Heart right ventricle (tissue), 16 donors: Measurements from ENCODE around the gene BCKDHB. TPM values are rescaled to one million over a fixed set of nuclear protein-coding genes. Genes with fewer than 3 reads are reported as not detected.
"Not testable (repeated sequence)": the region's sequence is repeated elsewhere in the genome, so short reads cannot be mapped to it uniquely, and the experiment has no call there.

Source experiments
- ATAC-seq, 8 donors: fragments of 200-7000 bp; cut with Tn5 transposase; one replicate each; pipeline ENCODE4 v1.9.1; 2020; ENCODE audit warnings: mild to moderate bottlenecking in 8 of 8, moderate library complexity in 8 of 8, moderate number of reproducible peaks in 1 of 8
- DNase-seq, 2 donors: peaks; one replicate each; pipeline ENCODE4 v3.0.0-alpha.2; 2020
- H3K27ac ChIP-seq, 10 donors: fragments of 200-600 bp; sonication (generic) in 2 of 10; one replicate each; pipeline versions ENCODE4 v1.5.0 to v1.8.0; 2020 to 2022; ENCODE audit warnings: mild to moderate bottlenecking in 3 of 10
- H3K27me3 ChIP-seq, 7 donors: fragments of 200-600 bp; one replicate each; pipeline ENCODE4 v1.8.0; 2021 to 2022; ENCODE audit warnings: mild to moderate bottlenecking in 2 of 7
- H3K36me3 ChIP-seq, 9 donors: fragments of 200-600 bp; sonication (generic) in 1 of 9; one replicate each; pipeline versions ENCODE4 v1.5.0 to v1.8.0; 2020 to 2022; ENCODE audit warnings: mild to moderate bottlenecking in 2 of 9
- H3K4me1 ChIP-seq, 9 donors: fragments of 200-600 bp; sonication (generic) in 1 of 9; one replicate each; pipeline versions ENCODE4 v1.5.0 to v1.8.0; 2020 to 2022; ENCODE audit warnings: mild to moderate bottlenecking in 4 of 9
- H3K4me3 ChIP-seq, 10 donors: fragments of 200-600 bp; sonication (generic) in 2 of 10; one replicate each; pipeline versions ENCODE4 v1.5.0 to v1.8.0; 2020 to 2022; ENCODE audit warnings: mild to moderate bottlenecking in 7 of 10, moderate library complexity in 2 of 10
- H3K9me3 ChIP-seq, 11 donors: fragments of 200-600 bp in 10 of 11; sonication (generic) in 2 of 11; one replicate each; pipeline versions ENCODE4 v1.5.0 to v1.8.0; 2013 to 2022; ENCODE audit warnings: mild to moderate bottlenecking in 2 of 11, control low read depth in 1 of 11, moderate library complexity in 1 of 11
- CTCF ChIP-seq, 9 donors: fragments of 200-600 bp; sonication (generic) in 2 of 9; IDR thresholded peaks; one replicate each; pipeline versions ENCODE4 v1.5.0 to v1.8.0; 2021 to 2022; ENCODE audit warnings: antibody characterized with exemption in 9 of 9, mild to moderate bottlenecking in 5 of 9, moderate library complexity in 1 of 9
- WGBS, 2 donors: extraction: QIAGEN DNeasy Blood & Tissue Kit; methylation state at CpG; one replicate each; pipeline ENCODE4 v1.1.7; 2013; ENCODE audit warnings: inconsistent platforms in 1 of 2; 5-methylcytosine and 5-hydroxymethylcytosine counted together
- intact Hi-C, 10 donors: fragments of 100-400 bp; cut with DNase I; formaldehyde crosslinking; loops; one replicate each; pipeline versions ENCODE4 v1.11.1 to v1.14.2; 2022
- polyA plus RNA-seq, 2 donors: library from polyadenylated mRNA; stranded (reverse); fragments of 200-250 nt; gene quantifications; one replicate each; pipeline ENCODE4 v1.2.3, GENCODE V29; 2013
- total RNA-seq, 10 donors: library from RNA; stranded (reverse); fragmentation: NEBNext Ultra II Directional in 3 of 10; extraction: Animal tissue kit (Norgen Biotek cat#: 25700) in 3 of 10; gene quantifications; one replicate each; pipeline versions ENCODE4 v1.2.1 to v1.2.4, GENCODE V29; 2021 to 2023
- donor health status: Arrhythmogenic right ventricular cardiomyopathy.
- donor health status: ischemic (EF 13 %, LVEDD 7.1; RV severe dilation, severe dysfunction).
- donor health status: healthy with polysubstance abuse.
- donor health status: DM: no; HTN: yes; CAD: no.
- donor health status: DM: no; HTN: no; CAD: no.
- donor health status: ischemic (EF 25% LVEDD 6.9; RV normal size, moderate dysfunction).
- donor health status: ischemic (EF 25% LVEDD 5.7; RV mildly dilated, moderate dysfunction).
- donor health status: healthy.
- donor health status: DM: yes; HTN: yes; CAD: no.
- donor health status: Ischemic cardiomyopathy.
- donor health status: ischemic (EF 35%, LVEDD 5.7; RV mildly dilated, moderate dysfunction).
- donor health status: nonischemic (EF 11% LVEDD 7.7; RV severe dilation, severe dysfunction).
- donor health status: DM: yes; HTN: yes; CAD: no.
- donor health status: PGD.
- donor health status: ischemic (EF 29% LVEDD 5.4; RV normal size, mild dysfunction).
- donor health status: nonischemic (EF 23%, LVEDD 6.1; RV moderate dilation, normal function).

BCKDHB gene
- total and polyA plus RNA-seq, 12 donors: 7.1 to 46.4 (median 31.2) TPM

DNA sequence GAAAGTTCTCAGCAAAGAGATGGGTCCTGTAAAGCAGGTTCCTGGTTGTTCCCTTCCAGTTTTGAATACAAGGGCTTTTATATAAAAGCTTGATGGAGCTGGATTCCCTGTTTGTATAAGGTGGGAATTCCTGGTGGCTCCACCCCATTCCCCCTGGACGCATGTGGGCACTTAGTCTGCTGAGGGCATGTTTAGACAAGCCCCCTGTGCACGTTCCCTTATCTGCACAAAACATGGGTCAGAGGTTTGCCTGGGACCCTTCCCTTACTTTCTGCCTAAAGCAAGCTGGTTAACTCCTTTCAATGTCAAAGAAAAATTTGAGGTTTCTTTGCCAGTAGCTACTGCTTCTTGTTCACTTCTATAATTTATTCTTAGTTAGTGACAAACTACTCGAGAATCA, 181.1 kb downstream of the BCKDHB start:
- DNase-seq (no peak), ATAC-seq (no peak)
- Histone ChIP-seq H3K36me3 (no peaks in the 10 kb centered on the region), H3K27ac (no peak overlapping the region), H3K27me3 (no peaks in the 10 kb centered on the region), H3K9me3 (peaks cover 0 to under 1% (median 0%) of the 10 kb centered on the region in 11 donors), H3K4me3 (no peak overlapping the region), H3K4me1 (no peaks in the 10 kb centered on the region)
- no peak for TF ChIP-seq CTCF (IDR thresholded peaks at IDR 0.05)
- intact Hi-C loops: no loop called here
- WGBS, 2 donors: 91 to 92% methylated on average over 3 of the region's 3 CpGs

DNA sequence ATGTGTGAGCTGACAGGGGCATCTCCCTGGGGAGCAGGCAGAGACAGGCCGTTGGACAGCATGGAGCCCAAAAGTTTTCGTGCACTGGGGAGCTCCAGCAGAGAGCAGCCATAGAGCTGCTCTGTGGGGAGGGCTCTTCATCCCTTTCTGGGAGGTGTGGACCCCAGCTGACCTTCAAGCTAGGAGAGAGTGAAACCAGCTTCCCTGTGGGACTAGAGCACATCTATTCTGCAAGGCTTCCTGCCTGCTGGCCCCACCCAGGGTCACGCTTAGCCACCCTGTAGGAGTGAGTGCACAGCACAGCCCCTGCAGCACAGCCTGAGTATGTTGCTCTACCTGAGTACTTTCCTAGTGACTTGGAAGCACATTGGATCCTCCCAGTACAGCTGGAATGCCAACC, 183.3 kb downstream of the BCKDHB start:
- no peak for TF ChIP-seq CTCF (IDR thresholded peaks at IDR 0.05)
- no peaks in the 10 kb centered on the region for H3K4me1 ChIP-seq
- ATAC-seq: no peak

DNA sequence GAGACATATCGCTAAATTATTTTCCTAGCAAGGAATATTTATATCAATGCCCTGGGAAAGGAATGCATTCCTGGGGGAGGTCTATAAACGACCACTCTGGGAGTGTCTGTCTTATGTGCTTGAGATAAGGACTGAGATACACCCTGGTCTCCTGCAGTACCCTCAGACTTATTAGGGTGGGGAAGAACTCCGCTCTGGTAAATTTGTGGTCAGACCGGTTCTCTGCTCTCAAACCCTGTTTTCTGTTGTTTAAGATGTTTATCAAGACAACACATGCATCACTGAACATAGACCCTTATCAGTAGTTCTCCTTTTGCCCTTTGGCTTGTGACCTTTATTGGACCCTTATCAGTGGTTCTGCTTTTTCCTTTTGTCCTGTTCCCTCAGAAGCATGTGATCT, 188.1 kb downstream of the BCKDHB start:
- ATAC-seq, intact Hi-C loops: not testable (repeated sequence)

More for the DNA sequence above, 183.3 kb downstream of the BCKDHB start:
- 58 to 62% methylated on average over 3 of the region's 3 CpGs for WGBS, 2 donors
- DNase-seq: no peak
- Histone ChIP-seq H3K27ac (no peak overlapping the region), H3K4me3 (no peak overlapping the region), H3K9me3 (peaks cover 0 to 22% (median 8%) of the 10 kb centered on the region in 11 donors), H3K36me3 (peaks cover 0 to 4% (median 0%) of the 10 kb centered on the region in 9 donors), H3K27me3 (no peaks in the 10 kb centered on the region)
- intact Hi-C loops: no loop called here

GRCh38 chr6:80302716-80303115, 196.2 kb downstream of the BCKDHB start:
- Histone ChIP-seq H3K27me3 (no peaks in the 10 kb centered on the region), H3K4me3 (no peak overlapping the region), H3K9me3 (peaks cover 0 to 11% (median 0%) of the 10 kb centered on the region in 11 donors), H3K36me3 (no peaks in the 10 kb centered on the region), H3K4me1 (no peaks in the 10 kb centered on the region), H3K27ac (no peak overlapping the region)
- DNase-seq (no peak), ATAC-seq (no peak)
- intact Hi-C loops: no loop called here
- TF ChIP-seq CTCF (IDR thresholded peaks at IDR 0.05): no peak

More for the DNA sequence above, 188.1 kb downstream of the BCKDHB start:
- not testable (repeated sequence) for H3K36me3 ChIP-seq, DNase-seq, H3K27ac ChIP-seq, H3K27me3 ChIP-seq, H3K4me3 ChIP-seq, H3K4me1 ChIP-seq
- WGBS, 2 donors: 87 to 88% methylated on average over 4 of the region's 4 CpGs
- H3K9me3 ChIP-seq: peaks cover 0 to 39% (median 10%) of the 10 kb centered on the region in 11 donors

DNA sequence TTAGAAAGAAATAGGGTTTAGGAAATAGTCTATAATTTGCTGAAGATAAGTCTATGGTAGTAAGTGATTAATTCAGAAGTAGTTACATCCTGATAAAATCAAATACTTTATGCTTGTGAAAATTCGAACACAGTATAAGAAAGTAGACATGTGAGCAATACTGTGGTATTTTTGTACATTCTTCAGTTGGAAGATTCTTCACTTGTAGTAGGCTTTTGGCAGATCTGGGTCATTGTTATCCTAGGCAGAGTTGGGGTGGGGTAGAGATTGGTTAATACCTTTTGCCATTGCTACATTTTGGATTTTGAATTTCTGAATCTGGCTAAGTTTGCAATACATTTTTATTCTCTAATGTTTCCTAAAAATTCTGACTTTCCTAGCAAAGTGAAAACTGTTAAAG, 197.5 kb downstream of the BCKDHB start:
- intact Hi-C loops: no loop called here
- 45 to 48% methylated on average over 1 of the region's 1 CpG for WGBS, 2 donors

More for the DNA sequence above, 197.5 kb downstream of the BCKDHB start:
- TF ChIP-seq CTCF (IDR thresholded peaks at IDR 0.05): no peak
- Histone ChIP-seq H3K4me1 (no peaks in the 10 kb centered on the region), H3K9me3 (peaks cover 0 to 11% (median 0%) of the 10 kb centered on the region in 11 donors), H3K27ac (no peak overlapping the region), H3K36me3 (no peaks in the 10 kb centered on the region), H3K4me3 (no peak overlapping the region), H3K27me3 (no peaks in the 10 kb centered on the region)
- DNase-seq (no peak), ATAC-seq (no peak)
